ENCODE measurements around the gene RNF167.

Gene RNF167

GRCh38 chr17:4953451-4953961 lies 13.4 kb downstream of the RNF167 start:
- no peak for DNase-seq (ENCODE audit: low read depth in 3 of 3)

GRCh38 chr17:4955091-4955490 lies 15.0 kb downstream of the RNF167 start:
- DNase-seq (ENCODE audit: low read depth in 3 of 3) = no peak

- peak in 1 of 3 experiments; percentile 59 for DNase-seq (ENCODE audit: low read depth in 3 of 3)
Observed at GRCh38 chr17:4956493-4957061, 16.5 kb downstream of the RNF167 start.

GRCh38 chr17:4958102-4958501 lies 18.0 kb downstream of the RNF167 start:
- no peak for DNase-seq (ENCODE audit: low read depth in 3 of 3)

GRCh38 chr17:4959261-4959965 lies 19.3 kb downstream of the RNF167 start:
- no peak for DNase-seq (ENCODE audit: low read depth in 3 of 3)

GRCh38 chr17:4960279-4960922 lies 20.3 kb downstream of the RNF167 start:
- no peak for DNase-seq (ENCODE audit: low read depth in 3 of 3)

- no peak for DNase-seq (ENCODE audit: low read depth in 3 of 3)
Observed at GRCh38 chr17:4965311-4965986, 25.4 kb downstream of the RNF167 start.

- DNase-seq (ENCODE audit: low read depth in 3 of 3) = peak; percentile 85 to 95 (median 92)
Observed at GRCh38 chr17:4966844-4967538, 26.9 kb downstream of the RNF167 start.

- DNase-seq (ENCODE audit: low read depth in 3 of 3) = peak; percentile 85 to 92 (median 89)
Observed at GRCh38 chr17:4967539-4968485, 27.7 kb downstream of the RNF167 start, which contains the start of gene SPAG7. SPAG7 (minus strand) TSS chr17:4967817; CDS start chr17:4967804, 13 bp downstream.

GRCh38 chr17:4968486-4969046 lies 28.5 kb downstream of the RNF167 start:
- peak in 1 of 3 experiments; percentile 35 for DNase-seq (ENCODE audit: low read depth in 3 of 3)

- peak in 1 of 3 experiments; percentile 42 for DNase-seq (ENCODE audit: low read depth in 3 of 3)
Observed at GRCh38 chr17:4969047-4969550, 29.0 kb downstream of the RNF167 start.

GRCh38 chr17:4969551-4970173 lies 29.6 kb downstream of the RNF167 start:
- DNase-seq (ENCODE audit: low read depth in 3 of 3) = peak in 1 of 3 experiments; percentile 40

GRCh38 chr17:4970273-4970672 lies 30.2 kb downstream of the RNF167 start:
- no peak for DNase-seq (ENCODE audit: low read depth in 3 of 3)

- DNase-seq (ENCODE audit: low read depth in 3 of 3) = no peak
Observed at GRCh38 chr17:4971826-4972225, 31.8 kb downstream of the RNF167 start.

GRCh38 chr17:4972322-4972721 lies 32.3 kb downstream of the RNF167 start:
- DNase-seq (ENCODE audit: low read depth in 3 of 3) = no peak

GRCh38 chr17:4972752-4973151 lies 32.7 kb downstream of the RNF167 start:
- DNase-seq (ENCODE audit: low read depth in 3 of 3) = no peak

- no peak for DNase-seq (ENCODE audit: low read depth in 3 of 3)
Observed at GRCh38 chr17:4973256-4974114, 33.4 kb downstream of the RNF167 start.

- DNase-seq (ENCODE audit: low read depth in 3 of 3) = no peak
Observed at GRCh38 chr17:4974115-4974670, 34.1 kb downstream of the RNF167 start.

Data from stimulated activated CD4-positive, alpha-beta T cell treated with anti-CD3 and anti-CD28 coated beads, TNF-alpha, amount 100 ng/mL, for 24 hours (primary cell).